GM18873 (cell line): ENCODE data around the gene ULBP2.
"Not testable (repeated sequence)": the region's sequence is repeated elsewhere in the genome, so short reads cannot be mapped to it uniquely, and the experiment has no call there.

ENCODE experiments used
- ATAC-seq: cut with Tn5 transposase; IDR thresholded peaks from one replicate; pipeline ENCODE4 v1.9.1; 2021; ENCODE audit warnings: mild to moderate bottlenecking, moderate library complexity, moderate number of reproducible peaks; ENCODE audit not compliant: unreplicated experiment, low FRiP score

Gene ULBP2

DNA sequence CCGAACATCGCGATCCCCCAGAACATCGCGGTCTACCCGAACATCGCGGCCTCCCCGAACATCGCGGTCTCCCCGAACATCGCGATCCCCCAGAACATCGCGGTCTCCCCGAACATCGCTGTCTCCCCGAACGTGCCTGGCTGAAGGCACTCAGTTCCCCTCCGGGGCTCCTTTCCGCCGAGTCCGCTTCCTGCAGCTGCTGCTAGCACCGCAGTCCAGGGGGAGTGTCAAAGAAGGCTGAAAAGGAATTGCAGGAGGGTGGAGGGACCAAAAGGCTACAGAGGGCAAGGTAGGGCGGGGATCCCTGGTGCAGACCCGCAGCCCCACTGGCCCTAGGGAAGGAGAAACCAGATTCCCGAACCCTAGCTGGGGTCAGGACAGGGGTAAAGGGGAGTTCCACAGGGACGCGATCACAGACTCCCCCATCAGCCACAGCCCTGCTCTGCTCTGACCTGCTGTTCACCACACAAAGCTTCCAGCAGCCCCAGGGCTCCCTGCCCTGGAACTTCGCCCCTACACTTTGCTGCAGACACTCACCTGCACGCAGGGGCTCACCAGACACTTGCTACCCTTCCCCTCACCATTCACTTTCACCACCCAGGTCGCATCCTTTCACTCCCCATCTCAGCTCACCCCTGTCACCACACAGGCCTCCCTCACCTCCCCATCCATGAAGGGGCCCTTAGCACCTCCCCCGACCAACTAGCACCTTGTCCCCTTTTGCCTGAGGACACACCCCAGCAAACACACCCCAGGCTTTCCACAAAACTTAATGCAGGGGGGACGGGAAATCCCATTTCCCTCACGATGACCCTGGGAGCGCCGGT, 23.6 kb downstream of the ULBP2 start:
- no peak for ATAC-seq

DNA sequence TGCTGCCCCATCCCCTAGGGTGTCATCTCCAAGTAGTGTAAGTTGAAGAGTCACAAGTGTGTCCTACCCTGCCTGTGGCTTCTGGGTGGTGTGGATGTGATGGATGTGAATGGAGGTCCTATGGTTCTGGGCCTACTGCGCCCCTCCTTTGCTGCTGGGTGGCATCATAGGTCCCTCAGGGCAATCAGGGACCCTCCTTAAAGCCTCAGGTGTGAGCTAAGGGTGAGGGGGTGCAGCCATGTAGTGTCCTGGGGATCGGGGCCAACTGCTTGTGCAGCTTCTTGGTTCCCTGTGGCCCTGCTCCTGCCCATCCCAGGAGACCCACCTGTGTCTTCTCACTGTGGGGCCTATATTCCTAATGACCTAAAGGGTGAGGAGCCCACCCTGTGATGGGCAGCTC, 24.5 kb downstream of the ULBP2 start:
- ATAC-seq, result not testable (repeated sequence)

GRCh38 chr6:149967591-149967990, 25.8 kb downstream of the ULBP2 start:
- no peak for ATAC-seq

DNA sequence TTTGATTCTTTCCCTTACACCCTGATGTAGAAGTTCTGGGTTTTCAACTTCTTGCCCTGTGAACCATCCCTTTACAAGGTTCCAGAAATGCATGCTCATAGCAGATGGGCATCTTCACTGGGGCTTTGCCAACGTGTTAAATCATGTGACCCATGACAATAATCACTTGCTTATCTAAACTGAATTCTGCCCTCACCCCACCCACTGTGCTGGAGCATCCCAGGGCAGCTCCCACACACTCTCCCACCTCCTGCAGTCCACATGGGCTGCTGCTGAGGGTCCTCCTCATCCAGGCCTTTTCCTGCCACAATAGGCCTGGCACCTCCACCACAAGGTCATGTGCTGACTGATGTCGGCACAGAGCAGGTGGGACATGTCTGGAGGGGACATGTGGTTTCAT, 26.2 kb downstream of the ULBP2 start:
- ATAC-seq, result not testable (repeated sequence)

- ATAC-seq, result not testable (repeated sequence)
These were observed 27.1 kb downstream of the ULBP2 start for GRCh38 chr6:149968909-149969308.

DNA sequence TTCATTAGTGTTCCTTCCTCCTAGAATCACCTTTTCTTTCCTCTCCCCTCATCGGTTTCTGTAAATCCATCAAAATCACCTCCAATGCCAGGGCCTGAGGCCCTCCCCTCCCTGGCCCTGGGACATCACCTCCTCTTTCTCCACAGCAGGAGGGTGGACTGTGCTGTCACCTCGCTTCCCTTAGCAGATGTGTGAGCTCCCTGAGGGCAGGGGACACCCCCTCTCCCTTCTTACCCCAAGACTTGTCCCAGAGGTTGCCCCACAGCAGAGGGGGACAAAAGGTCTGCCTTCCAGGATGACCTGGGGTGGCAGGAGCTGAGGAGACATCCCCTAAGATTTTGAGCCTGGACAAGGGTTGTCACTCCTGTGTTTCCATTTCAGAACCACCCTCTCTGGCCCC, 27.8 kb downstream of the ULBP2 start:
- ATAC-seq, result no peak

GRCh38 chr6:149974394-149974793, 32.6 kb downstream of the ULBP2 start:
- not testable (repeated sequence) for ATAC-seq

GRCh38 chr6:149974825-149975224, 33.0 kb downstream of the ULBP2 start:
- no peak for ATAC-seq

- no peak for ATAC-seq
These were observed 33.6 kb downstream of the ULBP2 start for GRCh38 chr6:149975400-149975799.

DNA sequence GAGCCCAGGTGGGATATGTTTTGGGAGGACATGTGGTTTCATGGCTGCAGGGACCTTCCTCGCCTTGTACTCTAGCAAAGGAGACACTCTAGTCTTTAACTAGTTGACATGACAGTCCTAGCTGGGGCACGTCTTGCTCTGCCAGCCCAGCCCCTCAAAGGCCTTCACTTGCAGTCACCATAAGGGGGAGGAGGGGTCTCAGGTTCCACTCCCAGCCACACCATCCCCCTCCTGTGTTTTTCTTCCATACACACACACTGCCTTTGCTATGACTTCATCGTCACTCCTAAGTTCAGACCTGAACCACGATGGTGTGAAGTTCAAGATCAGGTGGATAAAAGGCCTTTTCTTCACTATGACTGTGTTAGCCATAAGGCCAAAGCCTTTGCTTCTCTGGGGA, 35.4 kb downstream of the ULBP2 start:
- no peak for ATAC-seq

- no peak for ATAC-seq
These were observed 36.8 kb downstream of the ULBP2 start for GRCh38 chr6:149978610-149979009.

DNA sequence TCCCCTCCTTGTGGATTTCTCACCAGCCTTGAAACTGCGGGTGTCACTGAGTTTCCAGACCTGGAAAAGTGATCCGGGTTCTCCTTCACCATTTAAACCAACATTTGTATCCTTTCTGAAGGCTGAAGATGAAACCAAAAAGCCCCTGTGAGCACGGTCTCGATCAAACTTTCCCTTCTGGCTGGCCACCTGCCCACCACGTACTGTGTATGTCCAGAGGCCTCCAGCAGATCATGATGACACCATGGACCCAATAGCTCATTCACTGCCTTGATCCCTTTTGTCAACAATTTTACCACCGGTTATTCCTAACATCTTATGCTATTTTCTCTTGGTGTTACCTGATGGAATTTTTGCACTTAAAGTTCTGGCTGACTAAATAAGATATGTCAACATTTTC, 37.5 kb downstream of the ULBP2 start:
- ATAC-seq, result no peak

DNA sequence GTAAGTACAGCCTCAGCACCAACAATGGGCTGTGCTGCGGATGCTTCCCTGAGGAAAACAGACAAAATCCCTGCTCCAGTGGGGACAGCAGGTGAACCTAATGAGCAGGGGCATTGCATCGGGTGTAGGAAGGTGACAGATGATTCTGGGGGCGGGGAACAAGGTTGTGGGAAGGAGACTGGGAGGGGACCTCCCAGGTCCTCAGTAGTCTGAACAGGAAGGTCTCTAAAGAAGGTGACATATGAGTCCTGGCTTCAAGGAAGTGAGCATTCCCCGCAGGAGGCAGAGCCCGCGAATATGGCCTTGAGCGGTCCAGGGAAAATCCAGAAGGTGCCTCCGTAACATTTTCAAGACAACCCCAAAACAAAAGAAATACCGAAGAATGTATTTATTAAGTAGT, 41.3 kb downstream of the ULBP2 start:
- ATAC-seq, result no peak

GRCh38 chr6:149984773-149985172, 43.0 kb downstream of the ULBP2 start:
- ATAC-seq, result no peak

DNA sequence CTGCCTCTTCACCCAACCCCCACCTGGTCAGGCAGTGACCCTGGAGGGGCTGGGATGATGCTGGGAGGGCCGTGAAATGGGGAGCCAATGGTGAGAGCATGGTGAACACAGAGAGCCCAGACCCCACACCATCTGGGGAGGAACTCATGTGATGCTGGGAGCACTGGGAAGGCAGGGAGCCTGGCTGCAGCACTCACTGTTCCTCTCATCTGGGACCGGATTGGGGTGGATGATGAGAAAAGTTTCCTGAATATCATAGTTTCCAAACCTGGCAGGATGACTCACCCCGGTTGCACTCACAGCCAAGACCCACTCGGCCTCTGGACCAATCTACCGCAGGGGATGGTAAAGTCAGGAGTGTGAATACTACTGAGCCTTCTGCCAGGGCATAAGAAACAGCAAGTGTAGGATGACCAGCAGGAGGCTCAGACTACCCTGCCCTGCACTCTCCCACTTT, 43.7 kb downstream of the ULBP2 start:
- ATAC-seq, result no peak

DNA sequence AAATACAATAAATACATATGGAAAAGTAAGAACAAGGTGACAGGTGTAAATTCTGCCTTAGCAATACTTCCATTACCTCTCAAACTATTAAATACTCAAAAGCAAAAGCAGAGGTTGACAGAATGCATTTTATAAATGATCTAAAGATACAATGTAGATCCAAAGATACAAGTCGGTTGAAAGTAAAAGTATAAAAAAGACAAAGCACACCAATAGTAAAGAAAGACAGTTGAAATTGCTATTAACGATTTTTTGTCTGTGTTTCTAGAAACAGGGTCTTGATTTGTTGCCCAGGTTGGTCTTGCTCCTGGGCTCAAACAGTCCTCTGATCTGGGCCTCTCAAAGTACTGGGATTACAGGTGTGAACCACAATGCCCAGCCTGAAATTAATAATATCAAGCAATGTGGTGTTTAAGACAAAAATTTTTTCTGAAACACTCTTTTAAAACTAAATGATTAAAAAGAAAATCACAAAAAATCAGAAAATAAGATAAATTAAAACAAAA, 45.8 kb downstream of the ULBP2 start:
- no peak for ATAC-seq

- ATAC-seq, result no peak
These were observed 46.9 kb downstream of the ULBP2 start for GRCh38 chr6:149988550-149989346.

DNA sequence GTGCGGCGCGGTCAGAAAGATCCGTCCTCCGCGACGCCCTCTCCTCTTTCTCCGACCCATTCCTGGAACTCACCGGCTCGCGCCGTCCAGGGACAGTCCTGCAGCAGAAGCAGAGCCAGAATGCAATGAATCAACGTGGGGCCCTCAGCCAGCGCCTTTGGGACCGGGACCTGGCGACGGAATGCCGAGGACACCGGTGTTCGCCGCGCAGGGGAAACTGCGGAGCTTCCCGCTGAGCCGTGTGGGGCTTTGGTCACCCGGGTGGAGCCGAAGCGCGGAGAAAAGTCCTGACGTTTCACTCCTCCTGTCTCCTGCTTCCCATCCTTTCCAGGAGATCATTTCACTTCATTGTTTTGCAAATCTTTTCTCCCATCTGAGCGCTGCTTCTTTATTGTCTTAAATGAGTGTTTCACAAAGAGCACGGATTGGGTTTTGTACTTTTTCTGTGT, 48.4 kb downstream of the ULBP2 start:
- ATAC-seq, result no peak

DNA sequence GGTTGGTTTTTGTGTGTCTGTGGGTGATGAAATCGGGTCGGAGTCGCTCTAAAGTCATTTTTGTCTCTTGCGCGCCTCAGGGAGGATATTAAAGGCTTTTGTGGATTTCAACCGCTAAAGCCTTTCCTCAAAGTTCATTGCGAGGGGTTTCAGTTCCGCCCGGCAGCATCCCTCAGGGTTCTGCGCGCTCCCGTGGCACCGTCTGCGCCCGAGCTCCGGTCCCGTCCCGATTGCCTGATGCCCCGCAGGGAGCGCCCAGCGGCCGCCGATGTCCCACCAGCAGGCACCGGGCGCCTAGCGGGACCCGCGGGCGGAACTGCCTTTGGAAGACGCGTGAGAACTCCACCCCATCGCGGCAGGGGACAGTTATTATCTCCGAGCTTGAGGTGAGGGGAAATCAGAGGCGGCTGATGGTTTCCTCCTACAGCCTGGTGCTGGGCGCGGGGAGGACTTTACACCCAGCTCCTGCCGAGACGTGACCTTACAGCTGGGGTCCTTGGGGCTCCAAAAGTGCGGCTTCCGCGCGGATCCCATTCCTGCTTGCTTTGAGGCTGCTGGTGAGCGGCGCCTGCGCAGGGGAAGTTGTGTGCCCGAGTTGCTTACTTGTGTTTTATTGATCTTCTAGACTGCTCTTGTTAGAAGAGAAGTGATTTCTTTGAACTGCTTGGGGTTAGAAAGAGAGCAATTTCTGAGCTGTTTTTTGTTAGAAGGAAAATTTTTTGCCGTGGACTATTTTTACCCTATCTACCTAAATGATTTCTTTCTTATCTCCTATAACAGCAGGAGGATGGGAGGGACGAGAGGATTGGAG, 49.1 kb downstream of the ULBP2 start:
- no peak for ATAC-seq

GRCh38 chr6:149991472-149991795, 49.6 kb downstream of the ULBP2 start:
- not testable (repeated sequence) for ATAC-seq

- no peak for ATAC-seq
These were observed 50.0 kb downstream of the ULBP2 start for GRCh38 chr6:149991838-149992237.
